ENCODE measurements around the gene NCKAP1.

NCKAP1 gene

DNA sequence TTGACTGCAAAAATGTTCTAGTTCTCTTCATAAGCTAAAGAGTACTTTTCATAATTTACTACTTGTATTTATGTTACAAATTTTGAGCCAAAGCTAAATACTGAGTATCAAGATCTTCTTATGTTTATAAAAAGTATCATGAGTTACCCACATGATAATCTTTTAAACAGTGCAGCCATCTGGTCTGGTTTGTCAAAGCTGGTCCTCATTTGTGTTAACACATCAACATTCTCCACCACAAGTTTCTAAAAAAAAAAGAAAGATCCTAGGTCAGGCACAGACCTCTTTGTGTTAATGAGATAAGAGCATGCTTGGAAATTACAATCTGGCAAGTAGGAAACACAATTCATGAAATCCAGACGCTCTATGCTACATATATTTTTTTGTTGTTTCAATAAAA is 96.3 kb downstream of the NCKAP1 start:
- DNase-seq (ENCODE audit: low read depth): no peak
- no peak overlapping the region for H3K4me3 ChIP-seq (ENCODE audit: low read depth, low read length)
- no peak for TF ChIP-seq POLR2A (IDR thresholded peaks at IDR 0.05; ENCODE audit: extremely low read depth, insufficient read length)
- no peak for TF ChIP-seq MYC (IDR thresholded peaks at IDR 0.05; ENCODE audit: low read depth, low read length)
- no peak for TF ChIP-seq MAX (IDR thresholded peaks at IDR 0.05; ENCODE audit: low read depth, low read length)

DNA sequence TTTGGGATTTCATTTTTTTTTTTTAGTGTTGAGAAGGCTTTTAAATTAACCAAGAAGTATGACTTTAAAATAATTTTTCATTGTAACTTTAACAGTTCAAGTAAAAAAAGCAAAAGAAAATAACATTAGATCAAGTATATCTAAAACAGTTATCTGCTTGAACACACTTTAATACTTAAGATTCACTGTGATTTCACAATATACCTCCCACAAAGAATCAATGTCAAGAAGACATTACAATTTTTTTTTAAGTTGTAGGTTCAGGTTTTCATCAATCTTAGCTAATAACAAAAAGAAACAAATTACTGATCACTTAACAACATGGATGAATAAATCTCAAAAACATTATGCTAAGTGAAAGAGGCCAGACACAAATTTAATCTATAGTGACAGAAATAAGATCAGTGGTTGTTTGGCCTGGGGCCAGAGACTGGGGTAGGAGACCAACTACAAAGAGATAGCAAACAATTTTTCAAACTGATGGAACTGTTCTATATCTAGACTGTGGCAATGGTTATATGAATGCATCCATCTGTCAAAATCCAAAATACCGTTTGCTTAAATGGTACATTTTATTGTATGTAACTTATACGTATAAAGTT is 97.0 kb downstream of the NCKAP1 start:
- DNase-seq (ENCODE audit: low read depth): no peak
- no peak overlapping the region for H3K4me3 ChIP-seq (ENCODE audit: low read depth, low read length)
- TF ChIP-seq MAX (IDR thresholded peaks at IDR 0.05; ENCODE audit: low read depth, low read length): no peak
- no peak for TF ChIP-seq MYC (IDR thresholded peaks at IDR 0.05; ENCODE audit: low read depth, low read length)
- TF ChIP-seq CTCF (IDR thresholded peaks at IDR 0.05; ENCODE audit: low read depth, low read length): no peak
- no peak for TF ChIP-seq POLR2A (IDR thresholded peaks at IDR 0.05; ENCODE audit: extremely low read depth, insufficient read length)

- TF ChIP-seq MAX (IDR thresholded peaks at IDR 0.05; ENCODE audit: low read depth, low read length) (no peak), POLR2A (IDR thresholded peaks at IDR 0.05; ENCODE audit: extremely low read depth, insufficient read length) (no peak), CTCF (IDR thresholded peaks at IDR 0.05; ENCODE audit: low read depth, low read length) (no peak), MYC (IDR thresholded peaks at IDR 0.05; ENCODE audit: low read depth, low read length) (no peak)
- no peak overlapping the region for H3K4me3 ChIP-seq (ENCODE audit: low read depth, low read length)
- DNase-seq (ENCODE audit: low read depth): no peak
These were observed 100.4 kb downstream of the NCKAP1 start for GRCh38 chr2:182937870-182938269.

- TF ChIP-seq MAX (IDR thresholded peaks at IDR 0.05; ENCODE audit: low read depth, low read length) (no peak), MYC (IDR thresholded peaks at IDR 0.05; ENCODE audit: low read depth, low read length) (no peak), CTCF (IDR thresholded peaks at IDR 0.05; ENCODE audit: low read depth, low read length) (no peak), POLR2A (IDR thresholded peaks at IDR 0.05; ENCODE audit: extremely low read depth, insufficient read length) (no peak)
- no peak overlapping the region for H3K4me3 ChIP-seq (ENCODE audit: low read depth, low read length)
These were observed 104.6 kb downstream of the NCKAP1 start for GRCh38 chr2:182933629-182934028.

GRCh38 chr2:182929972-182930371 is 108.3 kb downstream of the NCKAP1 start:
- TF ChIP-seq MYC (IDR thresholded peaks at IDR 0.05; ENCODE audit: low read depth, low read length) (no peak), POLR2A (IDR thresholded peaks at IDR 0.05; ENCODE audit: extremely low read depth, insufficient read length) (no peak), MAX (IDR thresholded peaks at IDR 0.05; ENCODE audit: low read depth, low read length) (no peak), CTCF (IDR thresholded peaks at IDR 0.05; ENCODE audit: low read depth, low read length) (no peak)
- no peak for DNase-seq (ENCODE audit: low read depth)
- no peak overlapping the region for H3K4me3 ChIP-seq (ENCODE audit: low read depth, low read length)

More at GRCh38 chr2:182933629-182934028, 104.6 kb downstream of the NCKAP1 start:
- DNase-seq (ENCODE audit: low read depth): no peak

GRCh38 chr2:182924306-182924705 is 114.0 kb downstream of the NCKAP1 start:
- TF ChIP-seq MAX (IDR thresholded peaks at IDR 0.05; ENCODE audit: low read depth, low read length) (no peak), MYC (IDR thresholded peaks at IDR 0.05; ENCODE audit: low read depth, low read length) (no peak), CTCF (IDR thresholded peaks at IDR 0.05; ENCODE audit: low read depth, low read length) (no peak), POLR2A (IDR thresholded peaks at IDR 0.05; ENCODE audit: extremely low read depth, insufficient read length) (no peak)
- no peak overlapping the region for H3K4me3 ChIP-seq (ENCODE audit: low read depth, low read length)

More at GRCh38 chr2:182924306-182924705, 114.0 kb downstream of the NCKAP1 start:
- DNase-seq (ENCODE audit: low read depth): no peak
